ENCODE measurements around the gene NCAPG2.

NCAPG2 gene

DNA sequence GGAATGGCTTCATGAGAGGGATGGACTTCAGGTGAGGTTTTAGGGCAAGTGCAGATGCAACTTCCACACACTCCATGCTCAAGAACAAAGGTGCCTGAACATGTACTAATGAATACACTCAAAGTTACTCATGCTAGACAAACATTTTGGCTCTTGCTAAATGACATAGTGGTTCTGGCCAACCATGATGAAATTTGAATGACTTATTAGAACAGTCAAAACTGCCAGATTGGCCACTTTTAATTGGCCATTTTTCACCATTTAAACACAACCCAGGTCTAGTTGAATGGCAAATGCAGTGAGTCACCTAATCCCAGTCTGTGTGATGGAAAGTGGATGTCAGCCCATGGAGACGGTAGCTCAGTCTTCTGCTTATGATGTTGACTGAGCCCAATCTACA lies 112.1 kb downstream of the NCAPG2 start:
- no peak for DNase-seq

GRCh38 chr7:158591944-158592343 lies 112.7 kb downstream of the NCAPG2 start:
- DNase-seq, result no peak

GRCh38 chr7:158590181-158590530 lies 114.4 kb downstream of the NCAPG2 start:
- DNase-seq, result no peak

DNA sequence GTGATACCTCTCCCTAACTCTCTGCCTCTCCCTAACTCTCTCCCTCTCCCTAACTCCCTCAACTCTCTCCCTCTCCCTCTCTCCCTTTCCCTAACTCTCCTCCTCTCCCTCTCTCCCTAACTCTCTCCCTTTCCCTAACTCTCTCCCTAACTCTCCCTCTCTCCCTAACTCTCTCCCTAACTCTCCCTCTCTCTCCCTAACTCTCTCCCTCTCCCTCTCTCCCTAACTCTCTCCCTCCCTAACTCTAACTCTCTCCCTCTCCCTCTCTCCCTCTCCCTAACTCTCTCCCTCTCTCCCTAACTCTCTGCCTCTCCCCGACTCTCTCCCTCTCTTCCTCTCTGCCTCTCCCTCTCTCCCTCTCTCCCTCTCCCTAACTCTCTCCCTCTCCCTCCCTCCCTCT lies 115.0 kb downstream of the NCAPG2 start:
- DNase-seq, result no peak

- no peak for DNase-seq
Observed at GRCh38 chr7:158588878-158589442, 115.6 kb downstream of the NCAPG2 start.

DNA sequence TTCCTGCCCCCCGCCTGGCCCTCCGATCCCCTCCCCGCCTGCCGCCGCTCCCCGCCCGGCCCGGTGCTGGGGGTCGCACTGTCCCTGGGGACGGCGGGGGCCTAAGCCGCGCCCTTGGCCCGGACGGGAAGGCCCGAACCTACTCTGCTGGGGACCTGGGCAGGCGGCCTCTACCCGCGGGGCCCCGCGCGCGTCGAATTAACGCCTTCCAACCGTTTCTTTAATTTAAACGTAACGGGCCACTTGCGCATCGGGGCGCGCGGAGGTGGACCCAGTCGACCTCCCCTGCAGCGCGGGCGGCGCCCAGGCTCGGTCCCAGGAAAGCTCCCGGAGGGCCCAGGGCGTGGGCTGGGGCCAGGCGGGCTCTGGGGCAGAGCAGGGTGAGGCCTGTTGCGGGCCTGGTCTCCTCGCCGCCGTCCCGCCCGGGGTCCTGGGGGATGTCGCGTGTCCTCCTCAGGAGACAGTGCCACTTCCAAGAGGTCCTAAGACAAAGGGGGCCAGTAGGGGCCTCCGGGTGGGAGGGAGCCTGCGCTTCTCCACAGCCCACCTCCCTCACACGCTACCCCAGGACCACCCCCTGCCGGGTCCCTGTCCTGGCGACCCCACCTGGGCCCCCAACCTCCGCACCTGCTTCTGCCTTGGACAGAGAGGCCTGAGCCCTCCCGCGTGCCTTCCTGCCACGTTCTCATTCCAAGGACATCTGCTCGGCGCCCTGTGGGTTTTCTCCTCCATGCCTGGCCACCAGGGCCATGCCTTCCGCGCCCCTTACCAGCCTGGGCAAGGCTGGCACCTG lies 116.3 kb downstream of the NCAPG2 start:
- DNase-seq, result peak; percentile 31

DNA sequence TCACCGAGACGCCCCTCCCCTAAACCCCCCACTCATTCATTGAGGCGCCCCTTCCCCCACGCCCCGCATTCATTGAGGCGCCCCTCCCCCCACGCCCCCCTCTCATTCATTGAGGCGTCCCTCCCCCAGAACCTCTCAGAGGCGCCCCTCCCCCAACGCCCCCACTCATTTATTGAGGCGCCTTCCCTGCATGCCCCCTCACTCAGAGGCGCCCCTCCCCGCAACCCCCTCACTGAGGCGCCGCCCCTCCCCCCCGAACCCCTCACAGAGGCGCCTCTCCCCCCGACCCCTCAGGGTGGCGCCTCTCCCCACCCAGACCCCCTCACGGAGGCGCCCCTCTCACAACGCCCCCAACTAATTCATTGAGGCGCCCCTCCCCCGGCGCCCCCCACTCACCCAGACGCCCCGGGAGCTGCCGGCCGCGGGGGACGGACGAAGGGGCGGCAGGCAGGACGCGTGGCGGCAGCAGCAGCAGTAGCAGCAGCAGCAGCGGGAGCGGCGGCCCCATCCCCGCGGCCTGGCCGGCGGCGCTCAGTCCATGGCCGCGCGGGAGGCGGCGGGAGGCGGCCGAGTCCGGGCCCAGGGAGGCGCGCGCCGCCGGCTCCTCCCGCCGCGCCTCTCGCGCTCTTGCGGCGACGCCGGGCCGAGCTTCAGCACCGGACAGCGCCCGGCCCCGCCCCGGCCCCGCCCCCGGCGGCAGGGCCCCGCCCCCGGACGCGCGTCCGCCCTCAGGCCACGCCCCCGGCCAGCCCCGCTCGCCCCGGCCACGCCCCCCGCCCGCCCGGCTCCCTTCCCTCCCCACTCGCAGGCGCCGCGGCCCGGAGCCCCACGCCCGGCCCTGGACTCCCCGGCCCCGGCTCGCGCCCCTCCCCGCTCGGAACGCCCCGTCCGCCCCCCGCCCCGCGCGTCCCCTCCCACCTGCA lies 117.2 kb downstream of the NCAPG2 start, which contains the start of gene PTPRN2:
PTPRN2 (minus strand) TSS at position 662 of the 923 bp plus-strand sequence.
- peak; percentile 91 for DNase-seq

- DNase-seq, result peak; percentile 43
Observed at GRCh38 chr7:158586499-158587161, 118.0 kb downstream of the NCAPG2 start.

DNA sequence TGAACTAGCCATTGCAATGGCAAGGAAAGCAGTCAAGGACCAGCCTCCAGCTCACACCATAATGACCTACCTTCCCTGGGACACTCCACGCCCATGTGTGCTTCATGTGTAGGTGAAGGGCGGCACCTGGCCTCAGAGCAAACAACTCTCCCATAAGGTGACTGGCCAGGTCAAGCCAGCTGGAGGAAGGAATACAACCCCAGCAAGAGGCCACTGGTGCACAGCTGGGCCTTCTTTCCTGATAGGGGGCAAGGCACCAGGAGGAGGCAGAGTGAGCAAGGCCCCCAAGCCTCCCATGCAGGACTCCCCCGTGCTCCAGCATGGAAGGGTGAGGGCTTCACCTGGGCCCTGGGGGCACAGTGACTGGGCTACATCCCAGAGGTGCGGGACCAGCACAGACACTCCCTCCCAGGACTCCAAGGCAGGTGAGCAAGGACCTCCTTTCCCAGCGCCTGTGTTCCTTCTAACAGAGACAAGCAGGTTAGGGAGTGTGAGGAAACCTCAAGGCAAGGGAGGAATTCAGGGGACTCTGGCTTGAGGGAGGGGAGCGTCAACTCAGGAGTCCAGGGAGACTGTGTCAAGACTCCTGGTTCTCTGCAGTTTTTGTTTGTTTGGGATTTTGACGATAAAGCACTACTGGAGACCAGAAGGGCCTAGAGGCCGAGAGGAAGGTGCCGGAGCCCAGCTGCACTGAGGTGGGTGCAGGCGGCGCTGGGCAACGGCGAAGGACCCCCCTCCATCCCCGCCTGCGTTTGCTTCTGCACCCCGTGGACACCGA lies 118.7 kb downstream of the NCAPG2 start:
- DNase-seq, result peak; percentile 33

DNA sequence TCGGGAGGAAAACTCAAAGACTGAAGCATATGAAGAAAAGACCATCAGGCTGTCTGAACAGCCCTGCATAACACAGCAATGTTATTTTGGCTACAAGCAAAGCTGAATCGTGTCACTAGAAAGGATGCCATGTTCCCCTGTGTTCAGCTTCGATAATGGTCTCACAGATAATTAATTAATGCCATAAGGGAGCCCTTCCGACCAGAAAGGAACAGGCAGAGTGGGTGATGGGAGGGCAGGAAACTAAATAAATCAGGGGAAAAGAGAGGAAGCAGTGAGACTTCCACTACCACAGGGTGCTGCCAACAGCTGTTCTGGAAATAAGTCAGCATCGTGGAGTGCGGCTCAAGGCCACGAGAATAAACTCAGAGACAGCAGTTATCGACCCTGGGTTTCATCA lies 120.2 kb downstream of the NCAPG2 start:
- DNase-seq, result no peak

GRCh38 chr7:158583810-158584209 lies 120.8 kb downstream of the NCAPG2 start:
- DNase-seq, result no peak

GRCh38 chr7:158583143-158583542 lies 121.5 kb downstream of the NCAPG2 start:
- no peak for DNase-seq

- no peak for DNase-seq
Observed at GRCh38 chr7:158582089-158582456, 122.5 kb downstream of the NCAPG2 start.

DNA sequence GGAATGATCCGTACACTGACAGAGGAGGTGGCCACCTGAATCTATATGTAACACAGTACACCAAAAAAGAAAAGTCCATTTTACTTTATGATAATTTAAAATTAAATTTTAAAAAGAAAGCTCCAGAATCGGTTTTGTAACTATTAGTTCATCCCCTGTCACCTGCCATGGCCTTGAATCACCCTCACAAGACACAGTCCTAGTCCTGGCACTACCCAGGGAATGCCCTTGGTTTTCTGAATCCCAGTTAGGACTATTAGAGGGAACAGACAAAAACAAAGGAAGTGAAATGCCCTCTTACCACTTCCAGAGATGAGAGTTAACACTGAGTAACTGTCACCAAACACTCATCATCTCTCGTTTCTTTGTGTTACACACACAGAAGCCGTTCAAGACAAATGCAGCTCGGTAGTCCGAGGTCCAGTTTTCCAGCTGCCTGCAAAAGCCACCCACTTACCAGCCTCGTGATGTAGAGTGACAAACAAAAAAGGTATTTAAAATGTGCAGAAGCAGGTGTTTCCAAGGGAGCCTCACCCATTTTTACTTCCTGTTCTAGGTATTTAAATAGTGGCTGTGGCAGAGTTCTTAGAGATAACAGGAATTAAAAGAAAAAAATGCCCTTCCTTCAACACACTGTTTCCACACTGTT lies 123.0 kb downstream of the NCAPG2 start:
- DNase-seq, result peak; percentile 61

Measured in NCI-H69 (cell line).